HL-60 (cell line): ENCODE measurements around the gene RBBP8NL.

Source experiments
- POLR2AphosphoS5 ChIP-seq: IDR thresholded peaks from 2 replicates; pipeline ENCODE4 v1.6.1; 2012; ENCODE audit warnings: low read depth
- TF ChIP-seq, protein P1 (sequence below): IDR thresholded peaks from one replicate; pipeline ENCODE4 v1.5.1; 2011; ENCODE audit warnings: low read length, control low read depth, inconsistent platforms; ENCODE audit not compliant: insufficient read depth

DNA sequence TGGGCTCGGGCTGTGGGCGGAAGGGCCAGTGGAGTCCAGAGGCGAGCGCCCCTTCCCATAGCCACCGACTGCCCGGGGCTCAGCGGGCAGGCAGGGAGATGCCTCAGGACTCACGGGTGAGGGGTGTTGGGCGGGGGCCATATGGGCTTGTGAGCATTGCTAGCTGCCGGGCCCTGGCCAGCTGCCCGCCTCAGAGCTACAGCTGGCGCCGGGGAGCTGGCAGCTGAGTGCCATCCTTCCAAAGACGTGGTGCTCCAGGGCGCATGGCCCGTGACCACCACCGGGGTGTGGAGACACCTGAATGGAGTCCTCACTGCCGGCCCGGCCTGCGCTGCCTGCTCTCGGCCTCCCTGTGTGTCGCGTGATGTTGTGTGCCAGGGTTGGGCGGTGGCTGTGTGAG is 10.6 kb upstream of the RBBP8NL start:
- TF ChIP-seq POLR2AphosphoS5, result no peak
- TF ChIP-seq, protein P1, sequence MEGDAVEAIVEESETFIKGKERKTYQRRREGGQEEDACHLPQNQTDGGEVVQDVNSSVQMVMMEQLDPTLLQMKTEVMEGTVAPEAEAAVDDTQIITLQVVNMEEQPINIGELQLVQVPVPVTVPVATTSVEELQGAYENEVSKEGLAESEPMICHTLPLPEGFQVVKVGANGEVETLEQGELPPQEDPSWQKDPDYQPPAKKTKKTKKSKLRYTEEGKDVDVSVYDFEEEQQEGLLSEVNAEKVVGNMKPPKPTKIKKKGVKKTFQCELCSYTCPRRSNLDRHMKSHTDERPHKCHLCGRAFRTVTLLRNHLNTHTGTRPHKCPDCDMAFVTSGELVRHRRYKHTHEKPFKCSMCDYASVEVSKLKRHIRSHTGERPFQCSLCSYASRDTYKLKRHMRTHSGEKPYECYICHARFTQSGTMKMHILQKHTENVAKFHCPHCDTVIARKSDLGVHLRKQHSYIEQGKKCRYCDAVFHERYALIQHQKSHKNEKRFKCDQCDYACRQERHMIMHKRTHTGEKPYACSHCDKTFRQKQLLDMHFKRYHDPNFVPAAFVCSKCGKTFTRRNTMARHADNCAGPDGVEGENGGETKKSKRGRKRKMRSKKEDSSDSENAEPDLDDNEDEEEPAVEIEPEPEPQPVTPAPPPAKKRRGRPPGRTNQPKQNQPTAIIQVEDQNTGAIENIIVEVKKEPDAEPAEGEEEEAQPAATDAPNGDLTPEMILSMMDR, result no peak
